Hepatocyte (in vitro differentiated cells): ENCODE measurements around the gene UNC45B. TPM values are rescaled to one million over a fixed set of nuclear protein-coding genes. Genes with fewer than 3 reads are reported as not detected.

ENCODE experiments used
- DNase-seq: peaks from one replicate; pipeline ENCODE4 v3.0.0-alpha.2; 2016; ENCODE audit warnings: low spot score
- H2AFZ ChIP-seq: fragments of 200-600 bp; sonication (generic); 2 replicates; pipeline ENCODE4 v1.6.0; 2016; ENCODE audit warnings: antibody characterized with exemption, mild to moderate bottlenecking
- H3K27ac ChIP-seq: fragments of 200-600 bp; sonication (generic); 2 replicates; pipeline ENCODE4 v1.5.1; 2016; ENCODE audit warnings: mild to moderate bottlenecking
- H3K27me3 ChIP-seq: fragments of 200-600 bp; sonication (generic); 2 replicates; pipeline ENCODE4 v1.6.1; 2016
- H3K36me3 ChIP-seq: fragments of 200-600 bp; sonication (generic); replicated peaks from 2 replicates; pipeline ENCODE4 v1.5.1; 2016; ENCODE audit warnings: low read depth; ENCODE audit not compliant: insufficient read depth
- H3K4me1 ChIP-seq: fragments of 200-600 bp; sonication (generic); 2 replicates; pipeline ENCODE4 v1.5.1; 2016; ENCODE audit warnings: mild to moderate bottlenecking, moderate library complexity; ENCODE audit not compliant: insufficient read depth
- H3K4me2 ChIP-seq: fragments of 200-600 bp; sonication (generic); 2 replicates; pipeline ENCODE4 v1.6.0; 2016
- H3K4me3 ChIP-seq: fragments of 200-600 bp; sonication (generic); 2 replicates; pipeline ENCODE4 v1.5.1; 2016; ENCODE audit warnings: mild to moderate bottlenecking
- H3K79me2 ChIP-seq: fragments of 200-600 bp; sonication (generic); 2 replicates; pipeline ENCODE4 v1.6.0; 2017; ENCODE audit warnings: mild to moderate bottlenecking
- H3K9me2 ChIP-seq: fragments of 200-600 bp; sonication (generic); replicated peaks from 2 replicates; pipeline ENCODE4 v1.6.0; 2017; ENCODE audit warnings: mild to moderate bottlenecking; ENCODE audit not compliant: insufficient read depth
- H3K9me3 ChIP-seq: fragments of 200-600 bp; sonication (generic); 2 replicates; pipeline ENCODE4 v1.5.1; 2016; ENCODE audit warnings: low read depth, mild to moderate bottlenecking
- H4K20me1 ChIP-seq: fragments of 200-600 bp; sonication (generic); 2 replicates; pipeline ENCODE4 v1.6.0; 2016; ENCODE audit warnings: mild to moderate bottlenecking; ENCODE audit not compliant: insufficient read depth, poor library complexity, severe bottlenecking
- CTCF ChIP-seq: fragments of 200-600 bp; sonication (generic); IDR thresholded peaks from 2 replicates; pipeline ENCODE4 v1.5.1; 2016; ENCODE audit warnings: antibody characterized with exemption, mild to moderate bottlenecking; ENCODE audit not compliant: poor library complexity
- EZH2 ChIP-seq: fragments of 200-600 bp; sonication (generic); IDR thresholded peaks from 2 replicates; pipeline ENCODE4 v1.6.1; 2016; ENCODE audit warnings: antibody characterized with exemption, mild to moderate bottlenecking, borderline replicate concordance
- EZH2phosphoT487 ChIP-seq: fragments of 200-600 bp; sonication (generic); IDR thresholded peaks from one replicate; pipeline ENCODE4 v1.6.1; 2018; ENCODE audit warnings: antibody characterized with exemption, mild to moderate bottlenecking, low read depth, moderate library complexity; ENCODE audit not compliant: unreplicated experiment, severe bottlenecking
- WGBS: methylation state at CpG from one replicate; pipeline ENCODE4 v1.1.6; 2016; ENCODE audit warnings: low lambda C conversion rate; ENCODE audit errors: missing lambda C conversion rate; 5-methylcytosine and 5-hydroxymethylcytosine counted together
- polyA plus RNA-seq: library from polyadenylated mRNA; unstranded; fragments of >200 nt; fragmentation: Nextera tagmentation; extraction: Ambion mirVana; gene quantifications from 2 replicates; pipeline ENCODE4 v1.2.1, GENCODE V29; 2016
- total RNA-seq: library from RNA; depleted of rRNA; stranded (reverse); fragments of >200 nt; gene quantifications from 2 replicates; pipeline ENCODE4 v1.2.3, GENCODE V29; 2014

UNC45B gene
- total and polyA plus RNA-seq, 2 experiments from 2014 or later: not detected

GRCh38 chr17:35214631-35215273 lies 67.1 kb downstream of the UNC45B start:
- H3K4me2 ChIP-seq: no peak overlapping the region
- no peaks in the 10 kb centered on the region for H3K4me1 ChIP-seq
- H3K27me3 ChIP-seq: peaks cover 13% of the 10 kb centered on the region
- 76% methylated on average over 5 of the region's 5 CpGs for WGBS
- H4K20me1 ChIP-seq: no peaks in the 10 kb centered on the region
- no peaks in the 10 kb centered on the region for H3K79me2 ChIP-seq
- H3K27ac ChIP-seq: no peak overlapping the region
- H3K9me3 ChIP-seq: no peaks in the 10 kb centered on the region
- no peak overlapping the region for H3K4me3 ChIP-seq
- DNase-seq: no peak
- no peak for TF ChIP-seq CTCF
- no peak for TF ChIP-seq EZH2
- TF ChIP-seq EZH2phosphoT487: no peak
- H2AFZ ChIP-seq: no peak overlapping the region
- H3K36me3 ChIP-seq: no peaks in the 10 kb centered on the region
- no peaks in the 10 kb centered on the region for H3K9me2 ChIP-seq

GRCh38 chr17:35217107-35217506 lies 69.5 kb downstream of the UNC45B start:
- Histone ChIP-seq H3K36me3 (no peaks in the 10 kb centered on the region), H3K4me2 (no peak overlapping the region), H3K27ac (no peak overlapping the region), H2AFZ (no peak overlapping the region), H3K9me3 (no peaks in the 10 kb centered on the region), H3K79me2 (no peaks in the 10 kb centered on the region), H3K4me1 (no peaks in the 10 kb centered on the region), H3K4me3 (no peak overlapping the region), H4K20me1 (no peaks in the 10 kb centered on the region), H3K9me2 (no peaks in the 10 kb centered on the region), H3K27me3 (peaks cover 13% of the 10 kb centered on the region)
- DNase-seq: no peak
- TF ChIP-seq CTCF: no peak
- TF ChIP-seq EZH2: no peak
- TF ChIP-seq EZH2phosphoT487: no peak
- 58% methylated on average over 5 of the region's 5 CpGs for WGBS

- Histone ChIP-seq H3K79me2 (no peaks in the 10 kb centered on the region), H3K4me1 (no peaks in the 10 kb centered on the region), H3K9me2 (no peaks in the 10 kb centered on the region), H3K9me3 (no peaks in the 10 kb centered on the region), H3K4me2 (no peak overlapping the region), H3K4me3 (no peak overlapping the region), H3K36me3 (no peaks in the 10 kb centered on the region), H2AFZ (no peak overlapping the region), H3K27me3 (peaks cover 13% of the 10 kb centered on the region), H3K27ac (no peak overlapping the region), H4K20me1 (no peaks in the 10 kb centered on the region)
- no peak for DNase-seq
- 85% methylated on average over 2 of the region's 2 CpGs for WGBS
- TF ChIP-seq CTCF (no peak), EZH2phosphoT487 (no peak), EZH2 (no peak)
Measured at GRCh38 chr17:35218915-35219314, 71.3 kb downstream of the UNC45B start.
